ENCODE results near the gene CDH13. TPM values are rescaled to one million over a fixed set of nuclear protein-coding genes. Genes with fewer than 3 reads are reported as not detected.

Gene CDH13
- total and polyA plus RNA-seq, 7 donors = 6.1 to 30.7 (median 22.8) TPM

DNA sequence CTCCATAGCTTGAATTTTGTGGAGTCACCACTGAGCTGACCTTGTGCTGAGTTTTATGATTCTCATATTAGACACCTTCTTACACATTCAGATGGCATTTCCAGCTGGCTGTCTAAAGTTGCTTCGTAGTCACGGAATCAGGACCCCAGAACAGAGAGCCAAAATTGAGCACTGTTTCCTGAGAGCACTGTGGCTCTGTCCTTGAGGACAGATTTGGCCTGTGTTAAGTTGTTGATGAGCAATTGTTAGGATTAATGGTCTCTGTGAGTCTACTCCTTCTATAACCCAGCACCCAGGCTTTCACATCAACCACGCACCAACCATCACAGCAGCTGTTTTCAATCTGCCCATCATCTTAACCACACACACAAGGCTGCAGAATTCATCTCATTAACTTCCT lies 903.5 kb downstream of the CDH13 start:
- Histone ChIP-seq H3K9me3 (no peaks in the 10 kb centered on the region), H3K36me3 (ENCODE audit: insufficient read depth in 1 of 2, low read depth in 1 of 2) (no peaks in the 10 kb centered on the region), H3K4me3 (no peak overlapping the region), H3K27me3 (ENCODE audit: insufficient read depth in 3 of 3, low read length in 2 of 3) (no peaks in the 10 kb centered on the region), H3K4me1 (no peaks in the 10 kb centered on the region), H3K27ac (no peak overlapping the region)
- DNase-seq (no peak), ATAC-seq (no peak)
- intact Hi-C loops (cut with DNase I) = no loop called here
- TF ChIP-seq, protein P1, sequence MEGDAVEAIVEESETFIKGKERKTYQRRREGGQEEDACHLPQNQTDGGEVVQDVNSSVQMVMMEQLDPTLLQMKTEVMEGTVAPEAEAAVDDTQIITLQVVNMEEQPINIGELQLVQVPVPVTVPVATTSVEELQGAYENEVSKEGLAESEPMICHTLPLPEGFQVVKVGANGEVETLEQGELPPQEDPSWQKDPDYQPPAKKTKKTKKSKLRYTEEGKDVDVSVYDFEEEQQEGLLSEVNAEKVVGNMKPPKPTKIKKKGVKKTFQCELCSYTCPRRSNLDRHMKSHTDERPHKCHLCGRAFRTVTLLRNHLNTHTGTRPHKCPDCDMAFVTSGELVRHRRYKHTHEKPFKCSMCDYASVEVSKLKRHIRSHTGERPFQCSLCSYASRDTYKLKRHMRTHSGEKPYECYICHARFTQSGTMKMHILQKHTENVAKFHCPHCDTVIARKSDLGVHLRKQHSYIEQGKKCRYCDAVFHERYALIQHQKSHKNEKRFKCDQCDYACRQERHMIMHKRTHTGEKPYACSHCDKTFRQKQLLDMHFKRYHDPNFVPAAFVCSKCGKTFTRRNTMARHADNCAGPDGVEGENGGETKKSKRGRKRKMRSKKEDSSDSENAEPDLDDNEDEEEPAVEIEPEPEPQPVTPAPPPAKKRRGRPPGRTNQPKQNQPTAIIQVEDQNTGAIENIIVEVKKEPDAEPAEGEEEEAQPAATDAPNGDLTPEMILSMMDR (IDR thresholded peaks at IDR 0.05) = no peak
- WGBS, 3 donors = 66 to 80% (median 74%) methylated on average over 3 of the region's 3 CpGs

DNA sequence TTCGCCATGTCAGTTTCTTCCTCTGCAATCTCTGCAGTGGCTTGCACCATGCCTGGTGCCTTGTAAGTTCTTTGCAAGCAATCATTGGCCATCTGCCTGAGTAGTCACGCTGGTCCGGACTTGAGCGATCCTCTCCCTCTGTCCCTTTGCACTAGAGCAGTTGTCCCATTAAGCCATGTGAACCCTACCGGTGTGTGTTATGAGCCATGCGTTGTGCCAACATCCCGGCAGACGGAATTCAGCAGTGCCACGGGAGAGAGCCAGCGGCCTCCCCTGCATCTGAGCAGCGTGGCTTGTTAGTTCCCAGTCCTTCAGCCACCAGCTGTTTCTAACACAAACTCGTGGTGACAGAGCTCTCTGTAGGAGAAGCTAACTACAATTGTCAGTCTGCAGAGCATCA lies 905.9 kb downstream of the CDH13 start:
- Histone ChIP-seq H3K27ac (no peak overlapping the region), H3K4me1 (no peaks in the 10 kb centered on the region), H3K4me3 (no peak overlapping the region), H3K36me3 (ENCODE audit: insufficient read depth in 1 of 2, low read depth in 1 of 2) (no peaks in the 10 kb centered on the region), H3K9me3 (no peaks in the 10 kb centered on the region), H3K27me3 (ENCODE audit: insufficient read depth in 3 of 3, low read length in 2 of 3) (no peaks in the 10 kb centered on the region)
- TF ChIP-seq, protein P1 (IDR thresholded peaks at IDR 0.05) = no peak
- intact Hi-C loops (cut with DNase I) = no loop called here
- DNase-seq (peak in 1 of 2 donors; percentile 44), ATAC-seq (peak; percentile 40 to 70 (median 56))
- 41 to 50% (median 45%) methylated on average over 12 of the region's 12 CpGs for WGBS, 3 donors

DNA sequence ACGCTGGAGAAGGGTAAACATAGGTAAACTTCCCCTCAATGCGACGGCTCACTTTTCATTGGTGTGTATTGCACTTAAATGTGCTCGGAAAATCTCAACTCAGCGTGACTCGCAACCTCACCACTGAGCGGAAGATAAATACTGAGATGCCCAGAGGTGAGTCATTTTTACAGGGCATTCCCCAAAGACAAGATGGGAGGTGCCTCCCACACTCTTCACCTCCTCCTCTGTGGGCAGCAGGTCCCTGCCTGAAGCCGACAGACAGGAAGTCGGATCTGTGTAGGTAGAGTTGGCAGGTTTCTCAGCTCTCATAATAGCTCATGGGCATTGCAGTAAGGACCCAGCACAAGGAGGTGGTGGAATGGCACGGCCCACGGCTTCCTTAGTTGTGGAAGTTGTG lies 906.4 kb downstream of the CDH13 start:
- DNase-seq (no peak), ATAC-seq (no peak)
- intact Hi-C loops (cut with DNase I) = no loop called here
- H3K27ac ChIP-seq = no peak overlapping the region
- H3K4me1 ChIP-seq = peaks cover 2% of the 10 kb centered on the region
- no peaks in the 10 kb centered on the region for H3K36me3 ChIP-seq (ENCODE audit: insufficient read depth in 1 of 2, low read depth in 1 of 2)
- no peaks in the 10 kb centered on the region for H3K27me3 ChIP-seq (ENCODE audit: insufficient read depth in 3 of 3, low read length in 2 of 3)
- WGBS, 3 donors = 74 to 85% (median 83%) methylated on average over 11 of the region's 11 CpGs
- H3K4me3 ChIP-seq = no peak overlapping the region
- TF ChIP-seq, protein P1 (IDR thresholded peaks at IDR 0.05) = no peak
- no peaks in the 10 kb centered on the region for H3K9me3 ChIP-seq

DNA sequence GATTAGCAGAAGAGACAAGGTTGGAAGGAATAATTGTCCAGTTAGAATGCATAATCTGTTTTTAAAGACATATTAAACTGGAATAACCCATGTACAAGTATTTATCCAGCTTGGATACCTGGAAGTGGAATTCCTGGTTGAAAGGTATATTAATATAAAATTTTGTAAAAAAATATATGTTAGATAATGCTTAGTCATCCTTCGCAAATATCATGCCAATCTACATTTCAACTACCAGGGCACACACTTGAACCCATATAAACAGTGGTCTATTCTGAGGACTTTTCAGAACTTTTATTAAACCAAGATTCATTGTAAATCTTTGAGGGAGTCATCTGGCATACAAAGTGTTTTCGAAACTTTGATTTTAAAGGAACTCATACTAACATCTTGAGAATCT lies 911.9 kb downstream of the CDH13 start:
- Histone ChIP-seq H3K4me1 (peaks cover 2% of the 10 kb centered on the region), H3K27ac (no peak overlapping the region), H3K9me3 (no peaks in the 10 kb centered on the region), H3K36me3 (ENCODE audit: insufficient read depth in 1 of 2, low read depth in 1 of 2) (no peaks in the 10 kb centered on the region), H3K4me3 (no peak overlapping the region), H3K27me3 (ENCODE audit: insufficient read depth in 3 of 3, low read length in 2 of 3) (no peaks in the 10 kb centered on the region)
- TF ChIP-seq, protein P1 (IDR thresholded peaks at IDR 0.05) = no peak
- ATAC-seq = no peak
- 96 to 97% (median 96%) methylated on average over 2 of the region's 2 CpGs for WGBS, 3 donors
- DNase-seq = no peak
- intact Hi-C loops (cut with DNase I) = no loop called here

DNA sequence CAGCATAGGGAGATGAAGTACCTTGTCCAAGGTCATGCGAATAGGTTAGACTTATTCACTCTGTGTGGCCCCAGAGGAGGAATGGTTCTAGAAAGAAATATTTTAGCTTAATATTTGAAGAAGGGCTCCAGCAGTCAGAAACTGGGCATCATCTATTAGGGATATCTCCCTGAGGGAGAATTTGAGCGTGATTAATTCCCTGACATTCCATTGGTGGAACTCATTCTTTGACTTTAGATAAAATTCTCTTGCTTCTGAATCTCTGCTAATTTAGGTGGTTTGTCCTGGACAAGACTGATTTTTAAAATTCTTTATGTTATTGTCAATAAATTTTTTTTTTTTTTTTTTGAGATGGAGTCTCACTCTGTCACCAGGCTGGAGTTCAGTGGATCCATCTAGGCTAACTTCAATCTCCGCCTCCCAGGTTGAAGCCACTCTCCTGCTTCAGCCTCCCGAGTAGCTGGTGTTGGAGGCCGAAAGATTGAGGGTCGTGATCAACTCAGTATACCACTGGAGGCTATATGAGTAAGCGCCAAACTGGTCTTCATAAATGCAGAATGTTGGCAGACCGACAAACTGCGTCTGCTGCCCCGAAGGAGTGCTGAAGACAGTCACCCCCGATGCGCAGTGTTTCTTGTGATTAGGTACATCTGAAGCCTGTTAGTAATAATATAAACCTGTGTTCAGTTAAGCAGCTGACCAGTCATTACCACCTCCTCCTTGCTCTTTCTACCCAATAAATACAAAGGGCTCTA lies 913.1 kb downstream of the CDH13 start:
- ATAC-seq = no peak
- intact Hi-C loops (cut with DNase I) = no loop called here
- no peak for DNase-seq

More for the DNA sequence above, 913.1 kb downstream of the CDH13 start:
- Histone ChIP-seq H3K27me3 (ENCODE audit: insufficient read depth in 3 of 3, low read length in 2 of 3) (no peaks in the 10 kb centered on the region), H3K4me1 (peaks cover 2% of the 10 kb centered on the region), H3K4me3 (no peak overlapping the region), H3K9me3 (no peaks in the 10 kb centered on the region), H3K27ac (no peak overlapping the region), H3K36me3 (ENCODE audit: insufficient read depth in 1 of 2, low read depth in 1 of 2) (no peaks in the 10 kb centered on the region)
- WGBS, 3 donors = 91 to 95% (median 91%) methylated on average over 12 of the region's 12 CpGs
- TF ChIP-seq, protein P1 (IDR thresholded peaks at IDR 0.05) = no peak

Data from psoas muscle (tissue), 8 donors.